Tibial artery (tissue), 4 donors: Measurements from ENCODE around the gene SCAF8.

Experiments
- DNase-seq, 2 donors: peaks; one replicate each; pipeline ENCODE4 v3.0.0-alpha.2; 2019
- H3K27ac ChIP-seq, 2 donors: fragments of 200-600 bp; sonication (generic) in 1 of 2; 1 replicate in 1 of 2; 2 replicates in 1 of 2; pipeline ENCODE4 v1.5.1; 2018 to 2019; ENCODE audit warnings: mild to moderate bottlenecking in 1 of 2
- H3K27me3 ChIP-seq, 2 donors: fragments of 200-600 bp; sonication (generic) in 1 of 2; one replicate each; pipeline versions ENCODE4 v1.5.1 to v1.6.0; 2016 to 2019
- H3K36me3 ChIP-seq, 3 donors: fragments of 200-600 bp; sonication (generic) in 2 of 3; one replicate each; pipeline ENCODE4 v1.5.1; 2016 to 2019; ENCODE audit warnings: mild to moderate bottlenecking in 2 of 3
- H3K4me1 ChIP-seq, 4 donors: fragments of 200-600 bp; sonication (generic) in 2 of 4; 1 replicate in 3 of 4; 2 replicates in 1 of 4; pipeline ENCODE4 v1.5.1; 2016 to 2019
- H3K4me3 ChIP-seq, 2 donors: fragments of 200-600 bp; sonication (generic) in 1 of 2; 1 replicate in 1 of 2; 2 replicates in 1 of 2; pipeline ENCODE4 v1.5.1; 2018 to 2019; ENCODE audit warnings: mild to moderate bottlenecking in 2 of 2
- H3K9me3 ChIP-seq, 3 donors: fragments of 200-600 bp; sonication (generic) in 1 of 3; one replicate each; pipeline ENCODE4 v1.5.1; 2016 to 2019
- intact Hi-C: fragments of 100-400 bp; cut with DNase I; formaldehyde crosslinking; loops from one replicate; pipeline ENCODE4 v1.15.0; 2023; ENCODE audit warnings: low total_unique reads
- TF ChIP-seq, protein P1 (sequence below), 2 experiments: fragments of 200-600 bp in 1 of 2; fragments of 450-650 bp in 1 of 2; IDR thresholded peaks; one replicate each; pipeline ENCODE4 v1.5.1; 2017 to 2019; ENCODE audit warnings: antibody characterized with exemption in 2 of 2, mild to moderate bottlenecking in 1 of 2, moderate library complexity in 1 of 2

Gene SCAF8

DNA sequence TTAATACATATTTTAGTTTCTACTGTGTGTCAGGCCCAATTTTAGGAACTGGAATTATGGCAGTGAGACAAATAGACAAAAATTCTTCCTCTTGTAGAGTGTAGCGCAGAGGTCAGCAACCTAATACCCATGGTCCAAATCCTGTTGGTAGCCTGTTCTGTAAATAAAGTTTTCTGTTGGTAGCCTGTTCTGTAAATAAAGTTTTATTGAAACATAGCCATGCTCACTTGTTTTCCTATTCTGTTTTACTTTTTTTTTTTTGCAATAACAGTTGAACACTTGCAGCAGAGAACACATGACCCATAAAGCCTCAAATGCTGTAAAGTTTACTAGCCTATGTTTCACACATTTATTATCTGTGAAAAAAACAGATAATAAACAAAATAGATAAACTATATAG is 87.9 kb downstream of the SCAF8 start:
- intact Hi-C loops, result no loop called here
- TF ChIP-seq, protein P1, sequence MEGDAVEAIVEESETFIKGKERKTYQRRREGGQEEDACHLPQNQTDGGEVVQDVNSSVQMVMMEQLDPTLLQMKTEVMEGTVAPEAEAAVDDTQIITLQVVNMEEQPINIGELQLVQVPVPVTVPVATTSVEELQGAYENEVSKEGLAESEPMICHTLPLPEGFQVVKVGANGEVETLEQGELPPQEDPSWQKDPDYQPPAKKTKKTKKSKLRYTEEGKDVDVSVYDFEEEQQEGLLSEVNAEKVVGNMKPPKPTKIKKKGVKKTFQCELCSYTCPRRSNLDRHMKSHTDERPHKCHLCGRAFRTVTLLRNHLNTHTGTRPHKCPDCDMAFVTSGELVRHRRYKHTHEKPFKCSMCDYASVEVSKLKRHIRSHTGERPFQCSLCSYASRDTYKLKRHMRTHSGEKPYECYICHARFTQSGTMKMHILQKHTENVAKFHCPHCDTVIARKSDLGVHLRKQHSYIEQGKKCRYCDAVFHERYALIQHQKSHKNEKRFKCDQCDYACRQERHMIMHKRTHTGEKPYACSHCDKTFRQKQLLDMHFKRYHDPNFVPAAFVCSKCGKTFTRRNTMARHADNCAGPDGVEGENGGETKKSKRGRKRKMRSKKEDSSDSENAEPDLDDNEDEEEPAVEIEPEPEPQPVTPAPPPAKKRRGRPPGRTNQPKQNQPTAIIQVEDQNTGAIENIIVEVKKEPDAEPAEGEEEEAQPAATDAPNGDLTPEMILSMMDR (IDR thresholded peaks at IDR 0.05), result no peak
- H3K36me3 ChIP-seq, result peaks cover 48 to 65% (median 50%) of the 10 kb centered on the region in 3 donors

GRCh38 chr6:154821638-154822037 is 88.4 kb downstream of the SCAF8 start:
- H3K4me3 ChIP-seq, result no peak overlapping the region
- H3K27me3 ChIP-seq, result no peaks in the 10 kb centered on the region
- H3K27ac ChIP-seq, result no peak overlapping the region
- intact Hi-C loops, result no loop called here
- no peak for DNase-seq
- peaks cover 44 to 60% (median 50%) of the 10 kb centered on the region in 3 donors for H3K36me3 ChIP-seq
- TF ChIP-seq, protein P1 (IDR thresholded peaks at IDR 0.05), result no peak
- H3K4me1 ChIP-seq, result peaks cover 0 to 22% (median 0%) of the 10 kb centered on the region in 4 donors
- no peaks in the 10 kb centered on the region for H3K9me3 ChIP-seq

More for the DNA sequence above, 87.9 kb downstream of the SCAF8 start:
- Histone ChIP-seq H3K27ac (no peak overlapping the region), H3K4me3 (no peak overlapping the region), H3K9me3 (no peaks in the 10 kb centered on the region), H3K4me1 (peaks cover 0 to 22% (median 0%) of the 10 kb centered on the region in 4 donors), H3K27me3 (no peaks in the 10 kb centered on the region)
- DNase-seq, result no peak

DNA sequence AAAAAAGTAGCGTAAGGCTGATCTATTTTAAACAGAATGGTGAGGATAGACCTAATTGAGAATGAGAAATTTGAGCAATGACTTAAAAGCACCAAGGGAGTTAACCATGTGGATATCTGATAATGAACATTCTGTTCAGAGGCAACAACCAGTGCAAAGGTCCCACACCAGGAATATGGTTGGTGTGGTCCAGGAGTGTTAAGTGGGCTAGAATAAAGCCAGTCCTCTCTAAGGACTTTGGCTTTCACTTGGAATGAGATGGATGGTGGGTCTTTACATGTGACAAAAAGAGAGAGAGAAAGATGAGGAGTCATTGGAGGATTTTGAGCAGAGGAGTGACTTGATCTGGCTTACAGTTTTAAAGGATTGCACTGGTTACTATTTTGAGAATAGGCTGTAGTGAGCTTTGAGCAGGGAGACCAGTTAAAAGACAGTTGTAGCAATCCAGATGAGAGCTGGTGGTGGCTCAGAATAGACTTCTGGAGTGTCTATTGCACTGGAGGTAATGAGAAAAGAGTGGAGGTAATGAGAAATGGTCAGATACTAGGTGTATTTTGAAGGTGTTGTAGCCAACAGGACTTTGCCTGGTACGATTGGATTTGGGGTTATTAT is 89.8 kb downstream of the SCAF8 start:
- no peaks in the 10 kb centered on the region for H3K9me3 ChIP-seq
- no peak for DNase-seq
- peaks cover 0 to 22% (median 0%) of the 10 kb centered on the region in 4 donors for H3K4me1 ChIP-seq
- intact Hi-C loops, result no loop called here
- no peak overlapping the region for H3K27ac ChIP-seq
- H3K27me3 ChIP-seq, result no peaks in the 10 kb centered on the region
- H3K36me3 ChIP-seq, result peaks cover 43 to 57% (median 50%) of the 10 kb centered on the region in 3 donors
- H3K4me3 ChIP-seq, result no peak overlapping the region
- TF ChIP-seq, protein P1 (IDR thresholded peaks at IDR 0.05), result no peak

DNA sequence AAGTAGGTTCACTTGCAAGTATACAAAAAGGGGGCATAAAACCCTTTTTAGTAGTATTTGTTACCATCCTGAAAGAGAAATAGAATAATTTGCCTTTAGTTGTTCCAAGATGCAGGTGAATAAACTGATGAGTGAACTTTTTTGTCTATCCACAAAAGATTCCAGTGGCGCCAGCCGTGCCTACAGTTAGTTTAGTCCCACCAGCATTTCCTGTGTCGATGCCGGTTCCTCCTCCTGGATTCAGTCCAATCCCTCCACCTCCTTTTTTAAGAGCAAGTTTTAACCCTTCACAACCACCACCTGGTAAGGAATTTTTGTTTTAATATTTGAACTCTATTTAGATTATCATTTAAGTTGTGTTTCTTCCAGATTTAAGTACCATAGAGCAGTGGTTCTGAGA is 90.9 kb downstream of the SCAF8 start:
- DNase-seq, result no peak
- intact Hi-C loops, result no loop called here
- Histone ChIP-seq H3K4me1 (peaks cover 0 to 22% (median 0%) of the 10 kb centered on the region in 4 donors), H3K4me3 (no peak overlapping the region), H3K9me3 (no peaks in the 10 kb centered on the region), H3K36me3 (peaks cover 35 to 51% (median 40%) of the 10 kb centered on the region in 3 donors), H3K27me3 (no peaks in the 10 kb centered on the region), H3K27ac (no peak overlapping the region)
- TF ChIP-seq, protein P1 (IDR thresholded peaks at IDR 0.05), result no peak

- peaks cover 24 to 65% (median 31%) of the 10 kb centered on the region in 3 donors for H3K36me3 ChIP-seq
- peaks cover 0 to 8% (median 0%) of the 10 kb centered on the region in 4 donors for H3K4me1 ChIP-seq
- H3K27ac ChIP-seq, result no peak overlapping the region
- no peaks in the 10 kb centered on the region for H3K27me3 ChIP-seq
- TF ChIP-seq, protein P1 (IDR thresholded peaks at IDR 0.05), result no peak
- no peak overlapping the region for H3K4me3 ChIP-seq
- no peak for DNase-seq
- no peaks in the 10 kb centered on the region for H3K9me3 ChIP-seq
- intact Hi-C loops, result no loop called here
Measured at GRCh38 chr6:154829970-154830369, 96.8 kb downstream of the SCAF8 start.
